NT2/D1 (cell line): ENCODE results near the gene UCKL1.

Experiments
- SUZ12 ChIP-seq: IDR thresholded peaks from 2 replicates; pipeline ENCODE4 v1.6.1; 2011; ENCODE audit not compliant: insufficient read length, insufficient read depth; ENCODE audit errors: extremely low read depth
- YY1 ChIP-seq: IDR thresholded peaks from 2 replicates; pipeline ENCODE4 v1.6.1; 2011; ENCODE audit not compliant: insufficient read length, insufficient read depth

DNA sequence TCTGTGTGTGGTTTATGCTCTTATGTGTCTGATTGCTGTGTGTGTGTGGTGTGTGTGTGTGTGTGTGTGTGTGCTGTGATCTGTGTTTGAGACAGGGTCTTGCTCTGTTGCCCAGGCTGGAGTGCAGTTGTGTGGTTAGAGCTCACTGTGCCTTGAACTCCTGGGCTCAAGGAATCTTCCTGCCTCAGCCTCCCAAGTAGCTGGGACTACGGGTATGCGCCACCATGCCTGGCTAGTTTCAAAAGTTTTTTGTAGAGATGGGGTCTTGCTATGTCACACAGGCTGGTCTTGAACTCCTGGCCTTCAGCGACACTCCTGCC lies 16.9 kb upstream of the UCKL1 start:
- TF ChIP-seq YY1 (no peak), SUZ12 (no peak)
